ENCODE data around the gene IDI1.
"Not testable (repeated sequence)": the region's sequence is repeated elsewhere in the genome, so short reads cannot be mapped to it uniquely, and the experiment has no call there.

IDI1 gene

GRCh38 chr10:1033601-1034000, 15.3 kb downstream of the IDI1 start:
- no peak for ATAC-seq

DNA sequence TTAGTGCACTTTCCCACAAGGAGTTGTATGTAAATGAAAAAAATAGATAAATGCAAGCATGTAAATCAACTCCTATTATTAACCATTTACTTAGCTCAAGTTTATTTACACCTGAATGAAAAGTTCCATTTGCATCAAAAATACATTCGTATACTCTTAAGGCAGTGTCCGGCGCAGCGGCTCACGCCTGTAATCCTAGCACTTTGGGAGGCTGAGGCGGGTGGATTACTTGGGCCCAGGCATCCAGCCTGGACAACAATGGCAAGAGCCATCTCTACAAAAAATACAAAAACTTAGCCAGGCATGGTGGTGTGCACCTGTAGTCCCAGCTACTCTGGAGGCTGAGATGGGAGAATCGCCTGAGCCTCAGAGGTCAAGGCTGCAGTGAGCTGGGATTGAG, 19.1 kb downstream of the IDI1 start:
- no peak for ATAC-seq

DNA sequence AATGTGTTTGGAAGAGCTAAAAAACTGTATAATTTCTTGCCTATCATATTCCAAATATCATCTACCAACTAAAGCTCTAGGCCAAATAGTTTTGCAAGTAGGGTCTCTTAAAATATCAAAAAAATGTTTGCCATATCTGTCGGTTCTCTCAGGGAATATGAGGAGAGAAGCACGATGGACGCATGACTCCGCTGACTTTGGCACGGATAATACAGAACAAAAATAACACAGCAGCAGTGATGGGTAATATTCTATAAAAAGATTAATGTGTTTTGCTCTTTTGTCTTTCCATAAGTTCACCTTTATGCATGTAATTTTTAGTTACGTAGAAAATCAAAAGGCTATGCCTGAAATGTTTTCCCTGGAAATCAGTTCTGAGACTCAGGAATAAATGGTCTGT, 22.3 kb downstream of the IDI1 start:
- no peak for ATAC-seq

DNA sequence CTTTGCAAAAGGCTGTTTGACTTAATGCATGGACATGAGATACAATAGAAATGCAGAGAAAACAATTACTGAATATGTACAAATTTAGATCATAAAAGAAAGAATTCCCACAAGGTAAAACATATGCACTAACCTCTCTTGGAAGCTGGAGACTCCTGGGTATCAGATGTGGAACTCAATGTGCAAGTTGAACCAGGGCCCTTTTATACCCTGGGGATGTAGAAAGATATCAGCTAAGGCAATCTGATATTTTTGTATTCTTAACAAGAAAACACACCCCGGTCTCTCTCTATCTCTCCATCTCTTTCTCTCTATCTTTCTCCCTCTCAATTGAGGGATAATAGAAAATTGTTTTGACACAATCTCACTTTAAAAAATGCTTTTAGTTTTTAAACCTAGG, 23.2 kb downstream of the IDI1 start, which contains the start of gene IDI2:
TSS of gene IDI2 (minus strand) at position 177 of the 400 bp plus-strand sequence. CDS start 1,136 bp downstream, outside the sequence.
- no peak for ATAC-seq

- no peak for ATAC-seq
Measured at GRCh38 chr10:1024103-1024502, 24.8 kb downstream of the IDI1 start.

DNA sequence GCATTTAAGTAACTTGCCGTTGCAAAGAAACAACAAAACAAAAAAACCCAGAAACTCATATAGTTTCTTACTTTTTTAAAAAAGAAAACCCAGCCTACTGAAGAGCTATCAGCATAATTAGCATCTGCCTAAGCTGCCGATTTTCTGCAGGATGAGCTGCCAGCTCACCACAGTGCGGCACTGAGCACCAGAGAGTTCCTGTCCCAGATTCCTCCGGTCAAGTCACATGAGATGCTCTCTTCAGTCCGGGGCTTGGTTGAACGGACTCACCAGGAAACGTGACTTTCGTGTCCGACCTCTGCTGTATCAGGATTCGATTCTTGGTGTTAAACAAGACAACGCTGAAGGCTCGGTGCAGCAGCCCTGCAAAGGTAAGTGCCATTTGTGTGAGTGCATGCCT, 26.5 kb downstream of the IDI1 start:
- ATAC-seq, result no peak

DNA sequence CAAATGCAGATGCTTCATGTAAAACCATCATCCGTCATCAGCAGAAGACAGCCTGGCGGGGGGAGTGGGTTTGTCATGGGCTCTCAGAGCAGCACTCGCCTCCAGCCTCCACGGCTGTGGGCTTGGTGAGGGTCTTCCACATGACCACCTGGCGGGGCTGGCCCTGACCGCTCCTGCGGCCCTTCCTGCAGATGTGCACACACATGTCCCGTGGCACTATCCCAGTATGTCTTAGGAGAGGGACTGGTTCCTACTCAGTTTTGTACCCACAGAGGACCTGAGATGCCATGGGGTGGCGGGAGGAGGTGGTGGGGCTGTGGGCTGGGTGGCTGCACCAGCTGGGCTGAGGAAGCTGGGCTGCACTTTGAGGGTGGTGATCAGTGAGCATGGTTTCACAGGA, 28.0 kb downstream of the IDI1 start:
- no peak for ATAC-seq

DNA sequence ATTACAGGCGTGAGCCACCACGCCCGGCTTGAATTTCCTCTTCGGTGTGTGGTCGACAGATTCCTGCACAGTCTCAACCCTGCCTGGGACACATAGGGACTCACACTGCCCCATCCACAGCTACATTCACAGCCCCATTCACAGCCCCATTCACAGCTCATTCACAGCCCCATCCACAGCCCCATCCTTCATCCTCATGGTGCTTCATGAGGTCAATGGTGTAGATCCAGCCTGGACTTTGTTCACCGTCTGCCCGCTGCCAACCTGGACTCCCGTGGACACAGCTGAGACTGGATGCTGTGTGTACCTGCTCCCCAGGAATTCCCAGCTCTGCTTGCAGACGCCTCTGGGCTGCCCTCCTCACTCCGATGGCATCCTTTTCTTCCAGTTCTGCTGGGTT, 28.5 kb downstream of the IDI1 start:
- peak in 1 of 2 donors; percentile 27 for ATAC-seq

DNA sequence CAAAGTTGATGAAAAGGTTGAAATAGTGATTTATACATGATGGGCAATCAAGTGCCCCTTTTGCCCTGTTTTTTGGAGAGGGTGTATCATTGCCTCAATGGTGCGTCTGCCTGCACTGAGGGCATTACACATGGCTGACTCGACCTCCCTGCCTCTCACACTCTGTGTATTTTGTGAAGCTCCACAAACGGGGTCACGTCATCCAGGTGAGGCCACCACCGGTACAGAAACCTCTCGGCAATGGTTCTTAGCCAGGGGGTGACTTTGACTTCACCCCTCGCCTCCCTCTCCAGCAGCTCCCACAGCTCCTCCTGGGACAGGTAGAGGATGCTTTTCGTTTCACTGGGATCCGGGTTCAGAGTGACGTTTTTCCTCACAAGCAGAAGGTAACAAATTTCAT, 29.6 kb downstream of the IDI1 start:
- no peak for ATAC-seq

DNA sequence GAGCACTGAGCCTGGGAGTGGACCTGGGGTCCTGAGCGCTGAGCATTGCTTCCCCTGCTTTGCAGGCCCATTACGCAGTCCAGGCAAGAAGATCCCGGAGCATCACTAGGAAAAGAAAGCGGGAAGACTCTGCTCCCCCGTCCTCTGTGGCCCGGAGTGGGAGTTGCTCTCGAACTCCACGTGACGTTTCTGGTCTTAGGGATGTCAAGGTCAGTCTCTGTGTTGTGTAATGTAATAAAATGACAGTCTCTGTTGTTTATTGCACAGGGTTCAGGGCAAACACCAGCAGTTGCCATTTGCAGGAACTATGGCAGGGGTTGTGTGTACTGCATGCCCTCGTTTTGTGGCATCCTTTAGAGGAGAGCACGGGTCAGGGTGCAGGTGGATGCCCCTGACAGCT, 33.2 kb downstream of the IDI1 start:
- no peak for ATAC-seq

GRCh38 chr10:1011696-1012095, 37.2 kb downstream of the IDI1 start:
- ATAC-seq, result no peak

DNA sequence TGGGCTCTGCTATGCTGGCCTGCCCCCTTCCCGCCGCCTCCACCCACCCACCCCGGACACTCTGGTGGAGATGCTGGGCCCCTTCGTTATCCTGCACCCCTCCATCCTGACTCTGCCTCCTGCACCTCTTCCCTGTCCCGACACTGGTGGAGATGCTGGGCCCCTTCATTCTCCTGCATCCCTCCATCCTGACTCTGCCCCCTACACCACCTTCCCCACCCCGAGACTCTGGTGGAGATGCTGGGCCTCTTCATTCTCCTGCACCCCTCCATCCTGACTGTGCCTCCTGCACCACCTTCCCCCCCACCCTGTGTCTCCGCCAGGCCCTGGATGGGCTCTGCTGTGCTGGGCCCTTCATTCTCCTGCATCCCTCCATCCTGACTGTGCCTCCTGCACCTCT, 38.2 kb downstream of the IDI1 start:
- no peak for ATAC-seq

- ATAC-seq, result not testable (repeated sequence)
Measured at GRCh38 chr10:1009947-1010346, 39.0 kb downstream of the IDI1 start.

DNA sequence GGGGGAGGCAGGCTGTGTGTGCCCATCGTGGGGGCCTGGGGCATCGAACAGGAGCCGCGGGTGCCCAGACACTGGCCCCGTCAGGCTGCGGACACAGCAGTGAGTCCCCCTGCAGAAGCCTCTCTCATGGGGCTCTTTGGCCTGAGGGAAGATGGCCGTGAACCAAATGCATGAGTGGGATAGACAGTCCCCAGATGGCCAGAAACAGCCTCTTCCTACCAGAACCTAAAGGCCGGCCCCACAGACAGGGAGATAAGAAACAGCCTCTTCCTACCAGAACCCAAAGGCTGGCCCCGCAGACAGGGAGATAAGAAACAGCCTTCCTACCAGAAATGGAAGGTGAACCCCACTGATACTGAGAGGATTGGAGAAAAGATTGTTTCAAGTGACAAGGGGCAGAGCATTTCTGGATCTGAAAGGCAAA, 39.8 kb downstream of the IDI1 start:
- ATAC-seq, result no peak

GRCh38 chr10:1007583-1007982, 41.3 kb downstream of the IDI1 start:
- ATAC-seq, result no peak

- no peak for ATAC-seq
Measured at GRCh38 chr10:1006573-1006972, 42.3 kb downstream of the IDI1 start.

GRCh38 chr10:1003884-1004670, 44.8 kb downstream of the IDI1 start:
- no peak for ATAC-seq

- ATAC-seq, result no peak
Measured at GRCh38 chr10:1002425-1003006, 46.4 kb downstream of the IDI1 start.

DNA sequence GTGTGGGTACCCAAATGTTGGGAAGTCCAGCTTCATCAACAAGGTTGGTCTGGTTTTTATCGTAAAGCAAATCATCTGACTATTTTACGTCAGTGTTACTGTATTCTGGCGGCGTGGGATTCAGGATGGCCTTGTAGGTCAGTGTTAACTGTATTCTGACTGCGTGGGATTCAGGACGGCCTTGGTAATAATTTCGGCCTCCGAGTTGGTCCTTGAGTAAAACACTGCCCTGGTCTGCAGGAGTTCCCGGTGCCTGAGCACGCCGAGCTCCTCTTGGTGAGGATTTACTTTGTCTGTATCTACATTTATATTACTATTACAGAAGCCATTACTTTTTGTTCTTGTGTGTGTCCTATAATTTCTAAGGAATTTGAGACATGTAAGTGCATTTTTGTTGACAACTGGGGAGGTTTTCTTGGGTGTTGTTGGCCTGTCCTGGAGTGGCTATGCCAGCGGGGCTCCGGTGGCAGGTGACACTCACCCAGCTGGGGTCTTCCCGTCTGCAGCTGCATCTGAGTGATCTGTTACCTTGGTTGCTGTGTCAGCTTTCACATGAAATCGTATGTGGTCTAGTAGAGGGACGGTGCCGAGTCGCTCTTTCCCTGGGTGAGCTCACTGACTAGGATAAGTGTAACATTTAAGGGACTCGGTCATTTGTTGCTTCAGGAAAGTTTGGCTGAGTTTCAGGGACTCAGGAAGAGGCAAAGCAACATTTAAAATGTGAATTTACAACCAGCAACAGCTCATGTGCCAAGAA, 51.5 kb downstream of the IDI1 start:
- ATAC-seq, result no peak

GRCh38 chr10:996031-996430, 52.9 kb downstream of the IDI1 start:
- no peak for ATAC-seq

DNA sequence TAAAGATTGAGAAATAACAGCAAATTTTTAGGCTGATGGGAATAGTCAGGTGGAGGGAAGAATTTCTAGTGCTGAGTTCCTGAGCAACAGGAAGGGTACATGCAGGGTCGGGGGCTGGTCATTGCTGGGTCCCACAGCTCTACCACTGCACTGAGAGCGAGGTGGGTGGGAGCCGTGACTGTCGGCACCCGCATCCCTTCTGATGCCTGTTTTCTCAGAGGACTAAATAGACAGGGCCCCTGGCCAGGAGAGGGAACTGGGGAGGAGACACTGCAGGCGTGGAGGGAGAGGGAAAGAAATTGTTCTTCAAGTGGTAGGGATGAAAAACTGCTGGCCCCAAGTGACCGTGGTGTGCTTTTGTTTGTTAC, 53.4 kb downstream of the IDI1 start:
- ATAC-seq, result no peak

GRCh38 chr10:994836-995558, 53.9 kb downstream of the IDI1 start:
- no peak for ATAC-seq

DNA sequence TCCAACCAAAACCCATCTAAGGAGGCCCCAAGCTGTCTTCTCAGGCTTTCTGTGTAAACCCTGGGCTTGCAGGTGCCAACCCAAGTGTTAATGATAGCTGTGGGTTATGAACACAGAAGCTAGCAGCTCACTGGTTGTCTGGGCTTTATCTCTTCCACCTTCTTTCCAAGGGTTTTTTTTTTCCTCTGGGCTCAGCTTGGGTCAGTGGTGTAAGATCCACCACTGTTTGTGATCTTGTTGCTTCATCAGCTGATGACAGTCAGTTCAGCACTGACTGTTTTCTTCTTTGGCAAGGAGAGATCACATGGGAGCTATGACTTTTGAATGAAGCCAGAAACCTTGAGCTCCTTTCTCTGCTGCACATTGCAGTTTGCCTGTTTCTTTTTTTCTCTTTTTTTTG, 56.0 kb downstream of the IDI1 start:
- no peak for ATAC-seq

All from activated CD4-positive, CD25-positive, alpha-beta regulatory T cell treated with anti-CD3 and anti-CD28 coated beads, Interleukin-2, amount 50 U/mL, for 24 hours (primary cell).